ENCODE results near the gene SRMS.

Gene SRMS

DNA sequence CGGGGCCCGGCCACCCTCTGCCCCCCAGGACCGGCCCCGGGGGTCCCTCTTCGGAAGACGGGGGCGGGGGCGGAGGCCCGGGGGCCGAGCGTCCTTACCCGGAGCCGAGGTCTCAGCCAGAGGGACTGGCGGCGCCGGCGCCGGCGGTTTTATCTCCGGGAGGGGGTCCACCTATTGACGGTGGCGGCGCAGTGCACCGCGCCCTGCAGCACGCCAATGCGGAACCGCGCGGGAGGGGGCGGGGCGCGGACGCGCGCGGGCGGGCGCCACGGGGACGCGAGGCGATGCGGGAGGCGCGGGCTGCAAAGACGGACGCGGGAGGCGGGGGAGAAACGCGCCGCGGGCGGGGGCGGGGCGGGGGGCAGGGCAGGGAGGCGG lies 48.6 kb downstream of the SRMS start, which contains the start of gene EEF1A2:
Gene EEF1A2 (minus strand): TSS at position 124 of the 378 bp plus-strand sequence. CDS start 1,320 bp downstream, outside the sequence.
- DNase-seq: no peak

DNA sequence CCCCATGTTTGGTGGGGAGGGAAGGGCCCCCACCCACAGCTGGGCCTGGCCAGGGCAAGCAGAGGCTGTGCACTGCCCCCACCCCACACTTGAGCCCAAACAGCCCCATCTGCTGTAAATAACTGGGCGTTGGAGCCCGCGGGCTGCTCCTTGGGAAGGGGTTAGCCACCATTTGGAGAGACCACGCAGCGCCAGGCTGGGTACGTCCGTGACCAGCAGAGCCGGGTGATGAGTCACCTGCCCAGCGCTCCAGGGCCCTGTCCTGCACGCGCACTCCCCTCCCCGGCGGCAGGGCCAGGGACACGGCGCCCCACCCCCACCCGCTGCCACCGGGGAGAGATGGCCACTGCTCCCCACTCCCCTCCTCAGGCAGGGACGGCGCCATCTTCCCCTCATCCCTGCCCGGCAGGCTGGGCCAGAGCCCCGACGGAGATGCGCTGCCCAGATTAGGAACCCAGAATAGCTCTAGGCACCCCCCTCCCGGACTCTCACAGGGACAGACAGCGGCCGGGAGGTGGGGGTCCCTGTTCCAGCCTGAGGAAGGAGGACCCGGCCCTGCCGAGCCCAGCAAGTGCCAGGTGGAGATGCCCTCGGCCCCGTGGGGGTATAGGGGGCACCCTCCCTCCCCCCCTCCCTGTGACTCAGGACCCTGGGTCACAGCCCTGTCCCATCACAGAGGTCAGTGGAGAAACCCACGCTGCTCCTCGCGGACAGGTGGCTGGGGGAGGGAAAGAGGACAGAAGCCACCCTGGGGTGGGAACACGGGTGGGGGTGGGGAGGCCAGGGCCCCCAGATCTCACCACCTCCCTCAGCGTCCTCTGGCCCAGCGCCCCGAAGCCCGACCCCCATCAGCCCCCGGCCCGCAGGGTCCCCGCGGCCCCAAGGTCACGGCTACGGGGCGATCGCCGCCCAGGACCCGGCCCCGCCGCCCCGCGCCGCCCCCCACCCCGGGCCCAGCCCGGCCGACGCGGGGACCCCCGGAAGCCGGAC lies 49.3 kb downstream of the SRMS start:
- no peak for DNase-seq

DNA sequence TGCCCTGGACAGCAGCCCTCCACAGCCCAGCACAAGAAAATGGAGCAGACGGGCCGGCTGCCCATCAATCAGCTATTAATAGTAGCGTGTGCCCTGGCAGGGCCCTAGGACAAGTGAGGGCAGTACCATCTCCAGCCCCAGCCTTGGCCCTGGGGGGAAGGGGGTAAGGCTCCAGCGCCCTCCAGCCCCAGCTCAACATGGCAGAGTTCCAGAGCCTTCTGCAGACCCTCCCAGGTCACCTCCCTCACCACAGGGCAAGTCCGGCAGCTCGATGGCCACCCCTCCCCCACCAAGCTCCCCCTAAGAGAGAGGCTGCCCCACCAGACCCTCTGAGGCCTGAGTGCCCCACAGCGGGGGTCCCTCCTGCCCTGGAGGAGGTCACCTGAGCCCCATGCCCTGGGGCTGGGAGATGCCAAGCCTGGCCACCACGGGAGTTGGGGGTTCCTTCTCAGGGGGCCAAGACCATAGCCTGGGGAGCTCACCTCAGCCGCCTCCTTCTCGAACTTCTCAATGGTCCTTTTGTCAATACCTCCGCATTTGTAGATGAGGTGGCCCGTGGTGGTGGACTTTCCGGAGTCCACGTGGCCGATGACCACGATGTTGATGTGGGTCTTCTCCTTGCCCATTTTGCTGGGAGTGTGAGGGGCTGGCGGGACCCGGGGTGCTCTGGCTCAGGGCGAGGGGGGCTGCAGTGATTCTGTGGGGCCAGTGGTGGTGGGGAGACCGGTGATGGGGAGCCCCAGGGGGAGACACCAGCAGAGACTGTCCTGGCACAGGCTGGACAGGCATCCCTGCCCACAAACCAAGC lies 50.2 kb downstream of the SRMS start:
- no peak for DNase-seq

DNA sequence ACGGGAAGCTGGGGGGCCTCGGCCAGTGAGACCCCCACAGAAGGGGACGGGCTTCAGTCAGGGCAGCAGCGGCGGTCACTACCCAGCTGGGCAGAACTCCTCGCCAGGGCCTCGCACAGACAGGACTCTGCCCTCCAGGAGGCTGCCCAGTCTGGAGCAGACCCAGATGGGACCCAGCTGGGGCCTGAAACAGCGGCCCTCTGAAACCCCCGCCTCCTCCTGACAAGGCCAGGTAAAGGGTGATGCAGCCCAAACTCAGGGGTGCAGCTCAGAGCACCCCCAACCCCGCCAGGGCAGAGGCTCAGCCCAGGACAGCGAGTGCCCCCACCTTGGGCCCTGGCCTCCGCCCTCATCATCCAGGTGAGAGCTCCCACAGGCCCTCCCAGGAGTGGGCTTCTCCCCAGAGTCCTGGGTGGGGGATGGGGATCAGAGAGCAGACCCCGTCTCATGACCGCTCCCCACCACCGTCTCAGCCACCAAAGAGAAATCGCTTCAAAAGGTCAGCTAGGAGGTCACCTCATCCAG lies 50.9 kb downstream of the SRMS start:
- DNase-seq: no peak

DNA sequence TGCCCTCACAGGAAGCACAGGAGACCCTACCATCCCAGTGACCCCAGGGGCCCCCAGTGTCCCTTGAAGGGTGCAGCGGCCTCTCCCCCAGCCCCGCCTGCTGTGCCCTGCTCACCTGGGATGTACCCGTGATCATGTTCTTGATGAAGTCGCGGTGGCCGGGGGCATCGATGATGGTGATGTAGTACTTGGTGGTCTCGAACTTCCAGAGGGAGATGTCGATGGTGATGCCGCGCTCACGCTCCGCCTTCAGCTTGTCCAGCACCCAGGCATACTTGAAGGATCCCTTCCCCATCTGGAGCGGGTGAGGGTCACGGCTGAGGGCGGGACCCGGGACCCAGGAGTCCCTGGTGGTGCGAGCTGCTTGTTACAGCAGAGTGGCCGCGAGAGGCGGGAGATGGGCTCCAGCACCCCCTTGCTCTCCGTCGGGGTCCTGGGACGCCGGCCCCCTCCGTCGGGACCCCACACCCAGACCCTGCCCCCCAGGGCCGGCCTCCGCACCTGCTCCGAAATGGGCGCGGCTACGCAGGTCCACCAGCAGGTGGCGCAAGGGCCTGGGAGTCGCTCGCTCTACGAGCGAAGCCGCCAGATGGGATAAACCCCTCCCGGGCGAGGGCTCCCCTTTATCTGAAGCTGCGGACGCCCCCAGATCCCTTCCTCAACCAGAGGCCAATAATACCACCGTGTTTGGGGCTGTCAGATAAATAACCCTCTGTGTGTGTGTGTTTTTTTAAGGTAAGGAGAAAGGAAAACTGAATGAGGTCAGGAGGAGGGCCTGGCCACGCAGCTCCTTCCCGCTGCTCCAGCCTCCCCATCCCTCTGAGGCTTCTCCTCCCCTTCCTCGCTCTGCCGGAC lies 51.6 kb downstream of the SRMS start:
- peak; percentile 19 for DNase-seq

DNA sequence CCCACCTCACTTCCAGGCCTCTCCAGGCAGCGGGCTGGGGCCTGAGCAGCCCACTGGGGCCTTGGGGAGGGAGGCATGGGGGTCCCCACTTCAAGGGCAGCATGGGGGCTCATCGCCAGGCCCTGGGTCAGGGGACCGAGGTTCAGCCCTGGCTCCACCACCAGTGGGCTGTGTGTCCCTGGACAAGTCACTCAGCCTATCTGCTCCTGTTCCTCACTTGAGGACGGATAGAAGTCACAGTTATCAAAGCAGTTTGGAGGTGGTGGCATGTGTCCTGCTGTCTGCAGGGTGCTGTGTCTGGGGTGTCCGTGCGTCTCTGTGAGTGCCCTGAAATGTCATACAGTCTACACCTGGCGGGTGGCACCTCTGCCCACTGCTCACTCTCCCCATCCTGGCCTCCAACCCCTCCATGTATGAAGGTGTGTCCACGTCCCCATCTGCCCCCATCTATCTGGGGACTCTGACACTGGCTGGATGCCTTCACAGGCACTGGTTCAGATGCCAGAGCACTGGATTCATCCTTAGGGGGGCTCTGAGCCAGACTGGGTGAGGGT lies 52.3 kb downstream of the SRMS start:
- no peak for DNase-seq

DNA sequence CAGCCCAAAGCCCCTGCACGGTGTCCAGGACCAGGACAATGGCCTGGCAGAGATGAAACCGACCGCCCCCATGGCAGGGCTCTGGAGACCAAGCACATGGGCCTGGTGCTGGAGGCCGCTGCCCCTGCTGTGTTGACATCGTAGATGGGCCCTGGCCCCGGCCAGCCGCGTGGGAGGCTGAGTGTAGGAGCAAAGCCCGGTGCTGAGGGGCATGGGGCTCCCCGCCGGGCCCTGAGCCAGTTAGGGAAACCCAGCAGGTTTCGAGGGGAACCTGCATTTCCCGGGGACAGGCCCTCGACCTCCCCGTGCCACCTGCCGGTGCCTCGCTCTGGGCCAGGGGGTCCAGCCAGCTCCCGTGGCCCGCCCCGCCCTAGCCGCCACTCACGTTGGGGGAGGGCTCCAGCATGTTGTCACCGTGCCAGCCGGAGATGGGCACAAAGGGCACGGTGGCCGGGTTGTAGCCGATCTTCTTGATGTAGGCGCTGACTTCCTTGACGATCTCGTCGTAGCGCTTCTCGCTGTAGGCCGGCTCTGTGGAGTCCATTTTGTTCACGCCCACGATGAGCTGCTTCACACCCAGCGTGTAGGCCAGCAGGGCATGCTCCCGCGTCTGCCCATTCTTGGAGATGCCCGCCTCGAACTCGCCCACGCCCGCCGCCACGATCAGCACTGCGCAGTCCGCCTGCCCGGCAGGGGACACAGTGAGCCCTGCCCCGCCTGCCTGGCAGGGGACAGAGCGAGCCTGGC lies 53.0 kb downstream of the SRMS start:
- DNase-seq: no peak

DNA sequence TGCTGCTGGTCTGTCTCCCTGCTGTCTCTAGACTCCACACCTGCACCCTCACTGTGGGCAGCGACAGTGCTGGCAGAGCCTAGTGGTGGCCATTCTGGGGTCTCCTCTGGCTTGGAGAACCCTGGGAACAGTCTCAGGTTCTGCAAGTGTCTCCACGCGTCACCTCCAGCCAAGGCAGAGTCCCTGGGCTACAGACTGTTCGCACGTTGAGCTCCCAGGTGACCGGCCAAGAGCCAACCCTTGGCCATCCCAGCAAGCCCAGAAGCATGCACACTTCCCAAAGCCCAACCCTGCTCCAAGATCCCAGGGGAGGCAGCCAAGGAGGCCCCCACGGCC lies 53.5 kb downstream of the SRMS start:
- no peak for DNase-seq

DNA sequence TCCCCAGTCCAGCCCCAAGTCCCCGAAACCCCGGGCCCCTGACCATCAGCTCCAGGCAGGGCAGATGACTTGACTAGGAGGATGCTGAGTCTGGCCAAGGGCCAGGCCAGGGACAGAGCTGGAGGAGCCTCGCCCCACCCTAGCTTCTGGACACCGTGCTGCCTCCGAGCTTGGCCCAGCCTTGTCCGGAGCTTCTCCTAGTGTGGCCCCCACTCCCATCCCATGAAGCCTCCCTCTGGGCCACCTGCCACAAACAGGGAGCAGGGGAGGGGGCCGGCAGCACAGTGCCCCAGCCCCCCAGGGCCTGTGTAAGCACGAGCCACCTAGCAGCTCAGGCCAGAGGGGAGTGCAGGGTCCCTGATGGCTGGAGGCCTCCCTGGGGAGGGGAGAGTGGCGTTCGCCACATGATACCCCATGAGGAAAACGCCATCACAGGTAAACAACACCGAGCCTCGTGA lies 54.0 kb downstream of the SRMS start:
- no peak for DNase-seq

DNA sequence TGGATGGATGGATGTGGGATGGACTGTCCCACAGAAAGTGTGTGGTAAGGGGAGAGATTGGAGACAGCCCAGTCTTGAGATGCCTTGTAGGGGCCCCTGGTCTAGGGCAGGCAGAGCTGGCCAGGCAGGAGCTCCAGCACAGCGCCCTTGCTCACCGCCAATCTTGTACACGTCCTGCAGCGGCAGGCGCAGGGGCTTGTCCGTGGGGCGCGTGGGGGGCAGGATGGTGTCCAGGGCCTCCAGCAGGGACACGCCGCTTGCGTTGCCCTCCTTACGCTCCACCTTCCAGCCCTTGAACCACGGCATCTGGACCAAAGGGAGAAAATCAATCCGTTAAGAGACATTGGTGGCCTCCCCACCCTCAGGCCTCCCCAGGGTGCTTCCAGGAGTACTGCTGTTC lies 54.6 kb downstream of the SRMS start:
- no peak for DNase-seq

DNA sequence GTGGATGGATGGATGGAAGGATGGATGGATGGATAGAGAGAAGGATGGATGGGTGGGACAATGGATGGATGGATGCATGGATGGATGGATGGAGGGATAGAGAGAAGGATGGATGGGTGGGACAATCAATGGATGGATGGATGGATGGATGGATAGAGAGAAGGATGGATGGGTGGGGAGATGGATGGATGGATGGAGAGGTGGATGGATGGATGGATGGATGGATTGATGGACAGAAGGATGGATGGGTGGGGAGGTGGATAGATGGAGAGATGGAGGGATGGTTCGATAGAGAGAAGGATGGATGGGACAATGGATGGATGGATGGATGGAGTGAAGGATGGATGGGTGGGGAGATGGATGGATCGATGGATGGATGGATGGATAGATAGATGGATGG lies 55.0 kb downstream of the SRMS start:
- no peak for DNase-seq

DNA sequence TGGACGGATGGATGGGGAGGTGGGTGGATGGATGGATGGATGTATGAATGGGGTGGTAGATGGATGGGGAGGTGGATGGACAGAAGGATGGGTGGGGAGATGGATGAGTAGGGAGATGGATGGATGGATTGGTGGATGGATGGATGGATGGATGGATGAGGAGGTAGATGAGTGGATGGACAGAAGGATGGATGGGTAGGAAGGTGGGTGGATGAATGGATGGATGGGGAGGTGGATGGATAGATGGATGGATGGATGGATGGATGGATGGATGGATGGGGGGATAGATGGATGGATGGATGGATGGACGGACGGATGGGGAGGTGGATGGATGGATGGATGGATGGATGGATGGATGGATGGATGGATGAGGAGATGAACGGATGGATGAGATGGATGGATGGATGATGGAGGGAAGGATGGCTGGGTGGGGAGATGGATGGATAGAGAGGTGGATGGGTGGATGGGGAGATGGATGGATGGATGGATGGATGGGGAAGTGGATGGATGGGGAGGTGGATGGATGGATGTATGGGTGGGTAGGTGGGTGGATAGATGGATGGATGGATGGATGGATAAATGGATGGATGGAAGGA lies 55.8 kb downstream of the SRMS start:
- no peak for DNase-seq

DNA sequence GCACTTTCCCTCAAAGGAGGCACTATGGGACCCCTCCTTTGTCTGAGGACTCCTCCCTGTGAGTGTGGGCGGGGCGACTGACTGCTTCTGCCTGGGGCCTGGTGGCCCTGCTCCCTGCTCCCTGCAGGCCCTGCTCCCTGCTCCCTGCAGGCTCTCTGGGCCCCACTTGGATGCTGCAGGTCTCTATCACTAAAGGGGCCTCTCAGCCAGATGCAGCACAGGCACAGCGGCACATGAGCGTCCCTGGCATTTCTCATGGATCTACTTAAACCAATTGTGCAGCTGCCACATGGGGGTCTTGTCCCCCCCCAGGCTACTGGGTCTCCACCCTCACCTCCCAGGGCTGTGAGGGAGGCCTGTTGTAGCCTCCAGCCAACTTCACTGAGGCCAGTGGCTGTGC lies 56.5 kb downstream of the SRMS start:
- no peak for DNase-seq
